Skeletal muscle tissue (tissue), 4 donors: Measurements from ENCODE around the gene IPO13. TPM values are rescaled to one million over a fixed set of nuclear protein-coding genes. Genes with fewer than 3 reads are reported as not detected.

Experiments
- H3K27ac ChIP-seq: one replicate; pipeline ENCODE4 v1.7.0; 2013; ENCODE audit warnings: mild to moderate bottlenecking, low read depth, low read length, inconsistent platforms
- H3K27me3 ChIP-seq, 3 donors: one replicate each; pipeline ENCODE4 v1.7.0; 2013; ENCODE audit warnings: low read length in 3 of 3; ENCODE audit not compliant: control insufficient read depth in 3 of 3, insufficient read depth in 3 of 3
- H3K36me3 ChIP-seq, 3 donors: one replicate each; pipeline ENCODE4 v1.7.0; 2013; ENCODE audit warnings: low read length in 3 of 3; ENCODE audit not compliant: control insufficient read depth in 3 of 3, insufficient read depth in 3 of 3
- H3K4me1 ChIP-seq, 3 donors: one replicate each; pipeline ENCODE4 v1.7.0; 2013; ENCODE audit warnings: low read length in 3 of 3, mild to moderate bottlenecking in 3 of 3; ENCODE audit not compliant: control insufficient read depth in 3 of 3, insufficient read depth in 3 of 3
- H3K4me3 ChIP-seq, 3 donors: one replicate each; pipeline ENCODE4 v1.7.0; 2013; ENCODE audit warnings: low read length in 3 of 3
- H3K9ac ChIP-seq, 3 donors: one replicate each; pipeline ENCODE4 v1.7.0; 2013; ENCODE audit warnings: low read length in 3 of 3, mild to moderate bottlenecking in 3 of 3, moderate library complexity in 2 of 3, low read depth in 1 of 3
- H3K9me3 ChIP-seq, 3 donors: one replicate each; pipeline ENCODE4 v1.7.0; 2013; ENCODE audit warnings: low read length in 3 of 3; ENCODE audit not compliant: control insufficient read depth in 3 of 3
- total RNA-seq: library from RNA; depleted of rRNA; stranded (reverse); fragments of >200 nt; gene quantifications from one replicate; pipeline ENCODE4 v1.2.3, GENCODE V29; 2014
- donor health status: Osteomylitis.

Gene IPO13
- total RNA-seq, 1 donor from 2014 or later = 11.0 TPM

DNA sequence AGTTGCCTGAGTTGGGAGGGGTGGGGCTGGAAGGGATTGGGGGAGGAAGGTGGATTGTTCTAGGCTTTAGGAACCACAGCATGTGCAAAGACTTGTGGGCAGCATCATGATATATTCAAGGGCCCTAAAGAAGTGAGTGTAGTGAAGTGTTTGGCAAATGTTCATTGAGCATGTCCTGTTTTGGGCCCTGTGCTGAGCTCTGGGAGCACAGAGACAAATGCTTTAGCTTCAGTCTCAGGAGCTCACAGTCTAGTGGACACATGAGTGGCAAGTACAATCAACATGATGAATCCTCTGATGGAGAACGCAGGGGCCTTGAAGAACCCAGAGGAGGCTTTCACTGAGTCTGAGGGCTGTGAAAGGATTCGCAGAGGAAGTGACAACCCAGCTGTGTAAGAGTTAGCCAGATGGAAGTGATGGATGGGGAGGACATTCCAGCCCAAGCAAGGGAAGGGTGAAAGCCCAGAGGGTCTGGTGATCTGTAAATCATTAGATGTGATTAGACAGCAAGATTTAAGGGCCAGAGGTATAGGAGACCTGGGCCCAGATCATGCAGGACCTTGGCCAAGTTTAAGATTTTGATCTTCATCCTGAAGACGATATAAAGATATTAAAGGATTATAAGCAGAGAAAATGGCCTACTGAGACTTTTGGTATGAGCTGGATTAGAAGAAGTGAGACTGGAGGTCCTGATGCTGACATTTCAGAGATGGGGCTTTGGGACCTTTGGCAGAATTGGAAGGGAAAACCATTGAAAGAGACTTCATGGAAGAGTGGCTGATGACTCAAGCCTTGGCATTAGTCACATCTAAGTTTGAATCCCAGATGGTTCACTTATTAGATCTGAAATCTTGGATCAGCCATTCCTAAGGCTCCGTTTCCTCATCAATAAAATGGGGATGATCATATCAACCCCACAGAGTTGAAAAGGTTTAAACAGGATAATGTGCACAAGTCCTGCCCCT lies 4.6 kb downstream of the IPO13 start:
- H3K27me3 ChIP-seq = no peaks in the 10 kb centered on the region
- peak overlapping the region in 2 of 3 donors; percentile 12 to 100 for H3K9ac ChIP-seq
- no peaks in the 10 kb centered on the region for H3K9me3 ChIP-seq
- peaks cover 19 to 27% (median 23%) of the 10 kb centered on the region in 3 donors for H3K36me3 ChIP-seq
- H3K4me1 ChIP-seq = peaks cover 70 to 75% (median 73%) of the 10 kb centered on the region in 3 donors
- no peak overlapping the region for H3K27ac ChIP-seq
- H3K4me3 ChIP-seq = peak overlapping the region in 1 of 3 donors; percentile 4

DNA sequence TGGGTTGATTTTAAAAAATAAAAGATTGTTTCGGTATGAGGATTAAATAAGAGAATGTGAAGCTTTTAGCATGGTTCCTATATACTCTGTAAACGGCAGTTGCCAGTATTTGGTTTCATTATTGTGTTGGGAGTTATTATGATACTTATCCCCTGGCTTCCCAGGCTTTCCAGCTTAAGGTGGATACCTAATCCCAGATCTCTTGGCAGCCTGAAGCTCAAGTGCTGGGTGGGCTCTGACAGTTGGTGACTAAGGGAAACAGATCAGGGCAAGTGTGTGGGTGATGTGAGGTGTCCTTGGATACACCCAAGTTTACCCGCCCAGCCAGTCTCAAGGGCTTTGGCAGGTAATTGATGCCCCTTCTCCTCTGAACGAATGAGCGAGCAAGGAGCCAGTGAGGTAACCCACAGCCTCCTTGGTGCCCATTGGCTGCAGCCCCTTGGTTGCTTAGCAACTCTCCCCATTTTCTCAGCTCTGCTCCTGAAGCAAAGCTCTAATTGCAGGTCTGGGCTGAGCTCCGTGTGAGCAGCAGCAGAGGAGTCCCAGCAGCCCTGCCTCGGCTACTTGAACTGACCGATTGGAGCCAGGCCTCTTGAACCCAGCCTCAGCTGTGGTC lies 6.1 kb downstream of the IPO13 start:
- Histone ChIP-seq H3K4me1 (peaks cover 62 to 80% (median 76%) of the 10 kb centered on the region in 3 donors), H3K9me3 (no peaks in the 10 kb centered on the region), H3K27ac (no peak overlapping the region), H3K36me3 (peaks cover 34 to 43% (median 39%) of the 10 kb centered on the region in 3 donors), H3K27me3 (no peaks in the 10 kb centered on the region), H3K4me3 (peak overlapping the region in 2 of 3 donors; percentile 7 to 11), H3K9ac (peak overlapping the region in 1 of 3 donors; percentile 69)

- Histone ChIP-seq H3K4me1 (peaks cover 60 to 78% (median 73%) of the 10 kb centered on the region in 3 donors), H3K9ac (peak overlapping the region in 2 of 3 donors; percentile 2 to 69), H3K27me3 (no peaks in the 10 kb centered on the region), H3K36me3 (peaks cover 40 to 48% (median 44%) of the 10 kb centered on the region in 3 donors), H3K4me3 (no peak overlapping the region), H3K27ac (no peak overlapping the region), H3K9me3 (no peaks in the 10 kb centered on the region)
Observed at GRCh38 chr1:43953361-43953760, 6.6 kb downstream of the IPO13 start.

- Histone ChIP-seq H3K27ac (no peak overlapping the region), H3K4me1 (peaks cover 53 to 71% (median 66%) of the 10 kb centered on the region in 3 donors)
Observed at GRCh38 chr1:43954036-43954435, 7.3 kb downstream of the IPO13 start.

GRCh38 chr1:43956234-43956633 lies 9.5 kb downstream of the IPO13 start:
- no peaks in the 10 kb centered on the region for H3K9me3 ChIP-seq
- no peak overlapping the region for H3K4me3 ChIP-seq
- H3K27me3 ChIP-seq = no peaks in the 10 kb centered on the region
- peaks cover 31 to 49% (median 44%) of the 10 kb centered on the region in 3 donors for H3K4me1 ChIP-seq
- no peak overlapping the region for H3K27ac ChIP-seq
- peaks cover 52 to 59% (median 55%) of the 10 kb centered on the region in 3 donors for H3K36me3 ChIP-seq
- H3K9ac ChIP-seq = no peak overlapping the region

More at GRCh38 chr1:43954036-43954435, 7.3 kb downstream of the IPO13 start:
- H3K4me3 ChIP-seq = no peak overlapping the region
- H3K27me3 ChIP-seq = no peaks in the 10 kb centered on the region
- peaks cover 46 to 55% (median 51%) of the 10 kb centered on the region in 3 donors for H3K36me3 ChIP-seq
- peak overlapping the region in 1 of 3 donors; percentile 69 for H3K9ac ChIP-seq
- H3K9me3 ChIP-seq = no peaks in the 10 kb centered on the region

- Histone ChIP-seq H3K4me1 (peaks cover 23 to 45% (median 37%) of the 10 kb centered on the region in 3 donors), H3K27me3 (no peaks in the 10 kb centered on the region), H3K9me3 (no peaks in the 10 kb centered on the region), H3K36me3 (peaks cover 63 to 70% (median 68%) of the 10 kb centered on the region in 3 donors), H3K27ac (no peak overlapping the region), H3K4me3 (no peak overlapping the region), H3K9ac (peak overlapping the region in 1 of 3 donors; percentile 45)
Observed at GRCh38 chr1:43957407-43958040, 10.8 kb downstream of the IPO13 start.

GRCh38 chr1:43958351-43959255 lies 11.9 kb downstream of the IPO13 start:
- Histone ChIP-seq H3K27ac (no peak overlapping the region), H3K4me3 (no peak overlapping the region), H3K36me3 (peaks cover 74 to 81% (median 76%) of the 10 kb centered on the region in 3 donors)

DNA sequence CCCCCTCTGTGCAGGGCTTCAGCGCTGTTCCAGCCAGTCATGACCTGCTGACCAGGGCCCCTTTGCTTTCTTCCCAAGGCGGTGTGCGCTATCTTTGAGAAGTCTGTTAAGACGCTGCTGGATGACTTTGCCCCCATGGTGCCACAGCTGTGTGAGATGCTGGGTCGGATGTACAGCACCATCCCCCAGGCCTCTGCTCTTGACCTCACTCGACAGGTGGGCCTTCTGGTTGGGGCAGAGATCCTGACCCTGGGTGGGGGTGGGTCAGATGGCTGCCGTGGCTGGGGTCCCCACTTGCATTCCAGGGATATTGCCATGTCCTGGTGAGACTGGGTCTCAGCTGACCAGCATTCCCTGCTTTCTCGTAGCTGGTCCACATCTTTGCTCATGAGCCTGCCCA lies 14.0 kb downstream of the IPO13 start:
- Histone ChIP-seq H3K27ac (no peak overlapping the region), H3K4me1 (peaks cover 6 to 21% (median 13%) of the 10 kb centered on the region in 3 donors), H3K27me3 (no peaks in the 10 kb centered on the region), H3K9me3 (no peaks in the 10 kb centered on the region), H3K4me3 (no peak overlapping the region), H3K36me3 (peaks cover 89 to 96% (median 93%) of the 10 kb centered on the region in 3 donors), H3K9ac (no peak overlapping the region)

More at GRCh38 chr1:43958351-43959255, 11.9 kb downstream of the IPO13 start:
- no peaks in the 10 kb centered on the region for H3K9me3 ChIP-seq
- H3K9ac ChIP-seq = no peak overlapping the region
- H3K4me1 ChIP-seq = peaks cover 16 to 35% (median 27%) of the 10 kb centered on the region in 3 donors
- H3K27me3 ChIP-seq = no peaks in the 10 kb centered on the region

DNA sequence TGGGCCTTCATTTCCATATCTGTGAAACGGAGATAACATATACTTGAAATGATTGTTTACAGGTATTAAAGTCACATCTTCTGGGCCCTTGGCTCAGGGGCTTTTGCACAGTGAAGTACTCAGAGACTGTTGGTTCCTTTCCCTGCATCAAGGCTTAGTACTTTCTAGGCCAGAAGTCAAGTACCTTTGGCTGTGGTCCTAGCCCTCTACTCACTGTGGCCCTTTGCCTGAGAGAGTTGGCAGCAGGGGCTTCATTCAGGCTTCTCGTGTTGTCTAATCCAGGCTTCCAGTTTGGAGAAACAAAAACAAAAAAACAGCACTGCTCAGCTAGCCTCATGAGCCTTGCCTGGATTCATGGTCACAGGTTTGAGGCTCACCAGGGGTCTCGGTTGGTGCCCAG lies 14.9 kb downstream of the IPO13 start:
- no peak overlapping the region for H3K27ac ChIP-seq
- peaks cover 91 to 97% (median 95%) of the 10 kb centered on the region in 3 donors for H3K36me3 ChIP-seq
- H3K9me3 ChIP-seq = no peaks in the 10 kb centered on the region
- H3K4me3 ChIP-seq = no peak overlapping the region
- H3K27me3 ChIP-seq = no peaks in the 10 kb centered on the region
- H3K9ac ChIP-seq = peak overlapping the region in 1 of 3 donors; percentile 18
- peaks cover 3 to 14% (median 8%) of the 10 kb centered on the region in 3 donors for H3K4me1 ChIP-seq
